EL (cell line): ENCODE measurements around the gene OR4M1.
"Not testable (repeated sequence)": the region's sequence is repeated elsewhere in the genome, so short reads cannot be mapped to it uniquely, and the experiment has no call there.

Source experiments
- DNase-seq: peaks from one replicate; pipeline ENCODE4 v3.0.0-alpha.2; 2016

OR4M1 gene

DNA sequence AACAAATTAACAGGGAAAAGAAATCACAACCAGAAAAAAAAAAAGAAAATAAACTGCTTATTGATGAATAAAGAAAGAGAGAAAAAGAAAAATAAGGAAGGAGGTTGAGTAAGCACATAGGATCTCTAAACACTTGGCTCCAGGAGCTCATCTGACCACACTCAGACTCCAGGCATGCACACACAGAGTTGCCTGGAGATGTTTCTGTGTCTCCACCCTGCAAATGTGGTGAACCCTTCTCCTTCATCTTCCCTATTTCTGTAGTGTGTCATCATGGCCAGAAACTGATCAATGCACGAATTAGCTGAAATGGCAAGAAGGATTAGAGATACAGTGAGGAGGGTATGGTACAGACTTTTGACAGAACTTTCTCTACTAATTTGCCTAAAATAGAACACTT, 50.5 kb downstream of the OR4M1 start:
- DNase-seq = no peak

- DNase-seq = not testable (repeated sequence)
Measured at GRCh38 chr14:19827626-19828244, 54.4 kb downstream of the OR4M1 start.

- DNase-seq = no peak
Measured at GRCh38 chr14:19828314-19828713, 55.0 kb downstream of the OR4M1 start.
